ENCODE data around the gene NINJ1. TPM values are rescaled to one million over a fixed set of nuclear protein-coding genes. Genes with fewer than 3 reads are reported as not detected.

Gene NINJ1
- total and polyA plus RNA-seq, 2 donors (not counting 3 experiments of a cell fraction or from before 2014, with no cell fraction given): 31.5 to 57.7 TPM

DNA sequence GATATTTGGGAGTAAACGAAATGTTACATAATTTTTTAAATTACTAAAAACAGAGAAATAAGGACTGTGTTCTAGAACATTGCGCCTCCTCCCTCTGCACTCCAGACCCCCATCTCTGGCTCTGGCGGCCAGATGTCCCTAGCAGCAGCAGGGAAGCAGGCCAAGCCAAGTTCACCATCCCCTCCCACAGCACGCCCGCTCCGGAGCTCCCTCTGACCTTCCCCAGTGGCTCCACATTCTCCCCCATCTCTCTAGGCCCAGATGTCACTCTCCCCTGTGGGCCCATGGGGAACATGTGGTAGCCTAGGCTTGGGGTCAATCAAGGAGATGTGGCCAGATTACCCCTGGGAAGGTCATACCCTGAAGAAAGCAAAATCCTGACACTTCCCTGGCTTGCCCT lies 43.6 kb upstream of the NINJ1 start:
- H3K4me1 ChIP-seq (ENCODE audit: control insufficient read depth, extremely low read depth, insufficient read depth, low read length): no peaks in the 10 kb centered on the region
- H3K9me1 ChIP-seq (replicated peaks; ENCODE audit: control insufficient read depth, extremely low read depth, insufficient read depth, low read length): no peaks in the 10 kb centered on the region
- H3K4me2 ChIP-seq (ENCODE audit: insufficient read depth, low read length): no peak overlapping the region
- no peaks in the 10 kb centered on the region for H3K79me2 ChIP-seq (ENCODE audit: control insufficient read depth, insufficient read depth, low read length)
- TF ChIP-seq EZH2 (IDR thresholded peaks at IDR 0.05; ENCODE audit: borderline replicate concordance, low read depth, low read length, severe bottlenecking) (no peak), POLR2A (IDR thresholded peaks at IDR 0.05; ENCODE audit: low read depth, low read length) (no peak)
- TF ChIP-seq, protein P1, sequence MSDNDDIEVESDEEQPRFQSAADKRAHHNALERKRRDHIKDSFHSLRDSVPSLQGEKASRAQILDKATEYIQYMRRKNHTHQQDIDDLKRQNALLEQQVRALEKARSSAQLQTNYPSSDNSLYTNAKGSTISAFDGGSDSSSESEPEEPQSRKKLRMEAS (IDR thresholded peaks at IDR 0.05; ENCODE audit: insufficient read depth, insufficient read length): no peak
- no peak overlapping the region for H3K9ac ChIP-seq (replicated peaks; ENCODE audit: extremely low read depth, insufficient read depth, low read length)
- CTCF ChIA-PET: interaction anchor here (1.3 kb wide), 1 partner anchor 125 kb away, joined by 5 read pairs; no protein-coding TSS in a partner anchor
- dilution Hi-C loops (cut with MboI; ENCODE audit: extremely low pct_ligation_motif_present, low sequenced_read_pairs): no loop called here
- no peak overlapping the region for H2AFZ ChIP-seq (ENCODE audit: low read depth, low read length)
- peaks cover 10% of the 10 kb centered on the region in 2 experiments for H3K27me3 ChIP-seq (ENCODE audit: control insufficient read depth in 2 of 2, insufficient read depth in 2 of 2, low read length in 2 of 2)
- POLR2A ChIA-PET: no interaction called here
- no peak overlapping the region for H3K4me3 ChIP-seq (replicated peaks in 1 of 3; ENCODE audit: insufficient read depth in 1 of 3, low read depth in 1 of 3, low read length in 3 of 3)
- H3K36me3 ChIP-seq (ENCODE audit: control insufficient read depth in 2 of 2, extremely low read depth in 1 of 2, insufficient read depth in 2 of 2, low read length in 2 of 2): no peaks in the 10 kb centered on the region
- no peaks in the 10 kb centered on the region for H3K9me3 ChIP-seq (replicated peaks; ENCODE audit: control insufficient read depth, insufficient read depth, low read length)
- H3K27ac ChIP-seq (ENCODE audit: insufficient read depth, low read depth, low read length): no peak overlapping the region
- no TSS peak for BruUV-seq (replicated peaks)
- no peaks in the 10 kb centered on the region for H4K20me1 ChIP-seq (replicated peaks; ENCODE audit: control insufficient read depth, extremely low read depth, insufficient read depth, low read length)
- FAIRE-seq (no peak), DNase-seq (ENCODE audit: low read depth, low spot score) (no peak)
- intact Hi-C loops (cut with micrococcal nuclease): no loop called here

DNA sequence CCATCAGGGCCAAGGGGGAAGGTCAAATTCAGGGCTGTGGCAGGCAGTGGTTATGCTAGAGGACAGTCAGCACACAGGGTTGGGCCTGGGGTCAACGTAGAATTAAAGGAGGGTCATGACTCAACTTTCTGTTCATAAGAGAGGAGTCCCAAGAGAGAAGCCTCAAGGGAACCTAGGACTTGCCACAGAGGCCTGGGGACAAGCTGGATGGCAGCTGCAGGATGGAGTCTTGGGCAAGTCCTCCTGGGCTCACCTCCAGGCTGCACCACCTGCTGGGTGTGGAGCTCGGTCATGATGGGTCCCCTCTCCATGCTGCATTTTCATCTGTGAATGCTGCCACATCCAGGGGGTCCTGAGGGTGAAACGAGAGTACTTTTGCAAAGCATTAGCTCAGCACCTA lies 40.9 kb upstream of the NINJ1 start:
- H3K4me1 ChIP-seq (ENCODE audit: control insufficient read depth, extremely low read depth, insufficient read depth, low read length): no peaks in the 10 kb centered on the region
- DNase-seq (ENCODE audit: low read depth, low spot score) (no peak), FAIRE-seq (no peak)
- no peaks in the 10 kb centered on the region for H4K20me1 ChIP-seq (replicated peaks; ENCODE audit: control insufficient read depth, extremely low read depth, insufficient read depth, low read length)
- no peak overlapping the region for H3K4me2 ChIP-seq (ENCODE audit: insufficient read depth, low read length)
- no peaks in the 10 kb centered on the region for H3K9me1 ChIP-seq (replicated peaks; ENCODE audit: control insufficient read depth, extremely low read depth, insufficient read depth, low read length)
- no peaks in the 10 kb centered on the region for H3K79me2 ChIP-seq (ENCODE audit: control insufficient read depth, insufficient read depth, low read length)
- H3K4me3 ChIP-seq (replicated peaks in 1 of 3; ENCODE audit: insufficient read depth in 1 of 3, low read depth in 1 of 3, low read length in 3 of 3): no peak overlapping the region
- BruUV-seq (replicated peaks): no TSS peak
- intact Hi-C loops (cut with micrococcal nuclease): no loop called here
- H3K36me3 ChIP-seq (ENCODE audit: control insufficient read depth in 2 of 2, extremely low read depth in 1 of 2, insufficient read depth in 2 of 2, low read length in 2 of 2): no peaks in the 10 kb centered on the region
- POLR2A ChIA-PET: no interaction called here
- no peak overlapping the region for H3K27ac ChIP-seq (ENCODE audit: insufficient read depth, low read depth, low read length)
- no peak overlapping the region for H3K9ac ChIP-seq (replicated peaks; ENCODE audit: extremely low read depth, insufficient read depth, low read length)
- H3K9me3 ChIP-seq (replicated peaks; ENCODE audit: control insufficient read depth, insufficient read depth, low read length): no peaks in the 10 kb centered on the region
- no peak overlapping the region for H2AFZ ChIP-seq (ENCODE audit: low read depth, low read length)
- dilution Hi-C loops (cut with MboI; ENCODE audit: extremely low pct_ligation_motif_present, low sequenced_read_pairs): no loop called here
- H3K27me3 ChIP-seq (ENCODE audit: control insufficient read depth in 2 of 2, insufficient read depth in 2 of 2, low read length in 2 of 2): no peaks in the 10 kb centered on the region
- CTCF ChIA-PET: interaction anchor here (0.8 to 1.4 kb wide), 3 partner anchors 21 to 127 kb away, joined by 3 to 4 read pairs (median 3); no protein-coding TSS in a partner anchor
- no peak for TF ChIP-seq GATA2 (IDR thresholded peaks at IDR 0.05; ENCODE audit: insufficient read depth, insufficient read length, low read depth, low read length)
- TF ChIP-seq, protein P2, sequence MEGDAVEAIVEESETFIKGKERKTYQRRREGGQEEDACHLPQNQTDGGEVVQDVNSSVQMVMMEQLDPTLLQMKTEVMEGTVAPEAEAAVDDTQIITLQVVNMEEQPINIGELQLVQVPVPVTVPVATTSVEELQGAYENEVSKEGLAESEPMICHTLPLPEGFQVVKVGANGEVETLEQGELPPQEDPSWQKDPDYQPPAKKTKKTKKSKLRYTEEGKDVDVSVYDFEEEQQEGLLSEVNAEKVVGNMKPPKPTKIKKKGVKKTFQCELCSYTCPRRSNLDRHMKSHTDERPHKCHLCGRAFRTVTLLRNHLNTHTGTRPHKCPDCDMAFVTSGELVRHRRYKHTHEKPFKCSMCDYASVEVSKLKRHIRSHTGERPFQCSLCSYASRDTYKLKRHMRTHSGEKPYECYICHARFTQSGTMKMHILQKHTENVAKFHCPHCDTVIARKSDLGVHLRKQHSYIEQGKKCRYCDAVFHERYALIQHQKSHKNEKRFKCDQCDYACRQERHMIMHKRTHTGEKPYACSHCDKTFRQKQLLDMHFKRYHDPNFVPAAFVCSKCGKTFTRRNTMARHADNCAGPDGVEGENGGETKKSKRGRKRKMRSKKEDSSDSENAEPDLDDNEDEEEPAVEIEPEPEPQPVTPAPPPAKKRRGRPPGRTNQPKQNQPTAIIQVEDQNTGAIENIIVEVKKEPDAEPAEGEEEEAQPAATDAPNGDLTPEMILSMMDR (IDR thresholded peaks at IDR 0.05; ENCODE audit: extremely low read depth in 1 of 2, insufficient read depth in 1 of 2, low read depth in 1 of 2, low read length in 2 of 2): no peak
- TF ChIP-seq, protein P1 (IDR thresholded peaks at IDR 0.05; ENCODE audit: insufficient read depth, insufficient read length): no peak
- TF ChIP-seq JUN (IDR thresholded peaks at IDR 0.05; ENCODE audit: borderline replicate concordance, insufficient read depth, insufficient read length, low read depth): no peak
- TF ChIP-seq POLR2AphosphoS5 (IDR thresholded peaks at IDR 0.05; ENCODE audit: insufficient read depth, low read depth, low read length): no peak
- no peak for TF ChIP-seq POLR2A (IDR thresholded peaks at IDR 0.05; ENCODE audit: low read depth, low read length)
- TF ChIP-seq MYC (IDR thresholded peaks at IDR 0.05; ENCODE audit: low read depth, low read length): no peak
